Skin of body (tissue), 2 donors: Measurements from ENCODE around the gene ZNF536. TPM values are rescaled to one million over a fixed set of nuclear protein-coding genes. Genes with fewer than 3 reads are reported as not detected.

Source experiments
- DNase-seq: peaks from one replicate; lab custom pipeline; 2025; lab: John Stamatoyannopoulos, UW
- total RNA-seq: library from RNA; depleted of rRNA; stranded (reverse); fragments of >200 nt; gene quantifications from one replicate; pipeline ENCODE4 v1.2.3, GENCODE V29; 2014

ZNF536 gene
- total RNA-seq, 1 donor from 2014 or later = 8.9 TPM

DNA sequence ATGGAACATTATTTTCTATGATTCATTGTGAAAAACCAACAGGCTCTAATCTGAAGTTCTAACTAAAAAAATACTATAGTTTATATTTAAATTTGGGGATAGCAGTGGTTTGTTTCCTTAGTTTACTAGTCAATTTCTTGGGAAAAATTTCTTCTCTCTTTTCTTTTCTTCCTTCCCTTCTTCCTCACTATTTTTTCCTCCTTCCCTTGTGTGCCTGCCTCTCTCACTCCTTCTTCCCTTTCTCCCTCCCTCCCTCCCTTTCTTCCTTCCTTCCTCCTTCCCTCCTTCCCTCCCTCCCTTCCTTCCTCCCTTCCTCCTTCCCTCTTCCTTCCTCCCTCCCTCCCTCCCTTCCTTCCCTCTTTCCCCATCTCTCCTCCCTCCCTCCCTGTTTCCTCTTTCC lies 226.5 kb downstream of the ZNF536 start:
- DNase-seq = no peak

DNA sequence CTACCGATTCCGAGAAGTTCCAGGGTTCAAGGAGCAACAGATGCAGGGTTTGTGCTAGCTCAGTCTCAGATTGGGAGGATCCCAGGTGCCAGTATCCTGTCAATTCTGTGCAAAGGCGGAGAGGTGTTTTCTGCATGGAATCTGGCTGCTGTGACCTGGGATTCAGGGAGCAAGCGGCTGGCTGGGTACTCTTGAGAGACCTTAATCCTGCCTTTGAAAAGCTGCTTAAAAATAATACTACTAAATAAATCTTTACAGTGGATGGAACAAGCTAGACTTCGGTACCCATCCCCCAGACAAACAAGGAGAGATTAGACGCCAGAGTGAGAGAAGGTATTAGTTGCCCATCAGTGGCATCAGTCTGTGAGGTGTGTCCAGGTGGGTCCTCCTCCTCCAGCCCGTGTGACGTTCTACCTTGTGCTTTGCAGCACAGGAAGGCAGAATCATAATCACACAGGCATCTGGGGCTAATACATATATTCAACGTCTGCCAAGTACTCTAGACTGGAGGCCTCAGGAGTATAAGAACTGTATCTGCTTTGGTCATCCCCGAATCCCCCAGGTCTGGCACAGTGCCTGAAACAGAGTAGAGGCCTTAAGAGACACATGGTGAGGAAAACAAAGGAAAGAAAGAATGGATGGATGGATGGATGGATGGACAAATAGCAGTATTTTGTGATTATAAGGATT lies 230.6 kb downstream of the ZNF536 start:
- no peak for DNase-seq

DNA sequence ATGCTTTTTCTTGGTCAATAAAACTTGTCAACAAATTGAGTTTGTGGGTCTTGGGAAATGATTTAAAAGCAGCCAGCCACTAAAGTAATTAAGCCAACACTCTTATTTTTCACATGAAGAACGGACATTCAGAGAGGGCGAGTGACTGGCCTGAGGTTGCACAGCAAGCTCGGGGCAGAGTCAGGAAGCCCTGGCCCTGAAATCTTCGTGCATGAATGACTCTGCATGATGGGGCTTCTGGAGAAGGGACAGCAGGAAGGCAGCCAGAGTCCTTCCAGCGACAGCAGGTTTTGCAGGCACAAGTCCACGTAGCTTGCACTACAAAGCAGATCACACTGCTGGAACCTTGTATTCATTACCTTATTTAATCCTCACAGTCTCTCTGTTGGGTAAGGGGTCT lies 232.5 kb downstream of the ZNF536 start:
- DNase-seq = no peak

DNA sequence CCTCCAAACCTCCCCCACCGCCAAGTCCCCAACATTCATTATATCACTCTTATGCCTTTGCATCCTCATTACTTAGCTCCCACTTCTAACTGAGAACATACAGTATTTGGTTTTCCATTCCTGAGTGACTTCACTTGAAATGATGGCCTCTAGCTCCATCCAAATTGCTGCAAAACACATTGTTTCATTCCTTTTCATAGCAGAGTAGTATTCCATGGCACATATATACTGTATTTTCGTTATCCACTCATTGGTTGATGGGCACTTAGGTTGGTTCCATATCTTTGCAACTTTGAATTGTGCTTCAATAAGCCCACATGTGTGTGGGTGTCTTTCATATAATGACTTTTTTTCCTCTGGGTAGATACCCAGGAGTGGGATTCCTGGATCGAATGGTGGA lies 233.1 kb downstream of the ZNF536 start:
- DNase-seq = no peak

DNA sequence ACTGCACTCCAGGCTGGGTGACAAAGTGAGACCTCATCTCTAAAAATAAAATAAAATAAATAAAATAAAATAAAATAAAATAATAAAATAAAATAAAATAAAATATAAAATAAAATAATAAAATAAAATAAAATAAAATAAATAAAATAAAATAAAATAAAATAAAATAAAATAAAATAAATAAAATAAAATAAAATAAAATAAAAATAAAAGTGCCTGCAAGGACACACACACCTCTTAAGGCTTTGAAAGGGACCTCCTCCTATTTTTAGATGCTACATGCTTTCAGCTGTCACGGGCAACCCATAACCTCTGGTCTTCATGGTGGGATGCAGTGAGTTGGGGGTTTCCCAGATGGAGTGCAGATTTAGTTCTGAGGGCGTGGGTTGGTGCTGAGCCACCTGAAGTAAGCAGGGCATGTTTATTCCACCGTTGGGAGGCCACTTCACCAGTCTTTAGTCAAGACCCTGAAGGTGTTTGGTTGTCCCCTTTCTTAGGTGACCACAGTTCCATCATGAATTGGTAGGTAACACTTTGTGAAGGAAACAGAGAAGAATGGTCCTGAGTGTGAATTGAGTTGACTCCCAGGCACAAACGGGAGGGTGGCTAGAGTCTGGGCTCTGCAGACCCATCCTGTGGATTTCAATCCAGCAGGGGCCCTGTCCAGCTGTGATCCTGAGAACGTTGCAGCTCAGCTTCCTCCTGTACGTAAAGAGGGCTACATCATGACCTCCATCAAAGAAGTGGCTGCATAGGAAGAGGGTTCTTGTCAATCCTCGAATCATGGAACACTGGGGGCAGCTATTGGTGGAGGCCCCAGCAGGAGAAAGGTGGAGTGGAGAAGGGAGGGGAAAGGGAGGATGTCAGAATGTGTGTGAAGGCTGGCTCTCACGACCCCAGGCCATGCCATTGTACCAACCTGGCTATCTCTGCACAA lies 234.2 kb downstream of the ZNF536 start:
- no peak for DNase-seq
